Measurements from ENCODE around the gene USP47. TPM values are rescaled to one million over a fixed set of nuclear protein-coding genes. Genes with fewer than 3 reads are reported as not detected.
A peak's percentile ranks its signal among the peaks of the same experiment; 100 is the strongest.

Gene USP47
- total and polyA plus RNA-seq, 7 donors = 31.3 to 132 (median 78.9) TPM

GRCh38 chr11:11989774-11990744, 148.3 kb downstream of the USP47 start:
- WGBS, 3 donors = 79 to 80% (median 79%) methylated on average over 8 of the region's 8 CpGs
- peaks cover 0 to 2% (median 0%) of the 10 kb centered on the region in 3 donors for H3K27me3 ChIP-seq (ENCODE audit: insufficient read depth in 3 of 3, low read length in 2 of 3)
- H3K4me1 ChIP-seq = no peaks in the 10 kb centered on the region
- DNase-seq (no peak), ATAC-seq (no peak)
- no peaks in the 10 kb centered on the region for H3K36me3 ChIP-seq (ENCODE audit: insufficient read depth in 1 of 2, low read depth in 1 of 2)
- H3K9me3 ChIP-seq = no peaks in the 10 kb centered on the region
- H3K27ac ChIP-seq = no peak overlapping the region
- no peak overlapping the region for H3K4me3 ChIP-seq
- intact Hi-C loops (cut with DNase I) = no loop called here
- no peak for TF ChIP-seq CTCF (IDR thresholded peaks at IDR 0.05)

DNA sequence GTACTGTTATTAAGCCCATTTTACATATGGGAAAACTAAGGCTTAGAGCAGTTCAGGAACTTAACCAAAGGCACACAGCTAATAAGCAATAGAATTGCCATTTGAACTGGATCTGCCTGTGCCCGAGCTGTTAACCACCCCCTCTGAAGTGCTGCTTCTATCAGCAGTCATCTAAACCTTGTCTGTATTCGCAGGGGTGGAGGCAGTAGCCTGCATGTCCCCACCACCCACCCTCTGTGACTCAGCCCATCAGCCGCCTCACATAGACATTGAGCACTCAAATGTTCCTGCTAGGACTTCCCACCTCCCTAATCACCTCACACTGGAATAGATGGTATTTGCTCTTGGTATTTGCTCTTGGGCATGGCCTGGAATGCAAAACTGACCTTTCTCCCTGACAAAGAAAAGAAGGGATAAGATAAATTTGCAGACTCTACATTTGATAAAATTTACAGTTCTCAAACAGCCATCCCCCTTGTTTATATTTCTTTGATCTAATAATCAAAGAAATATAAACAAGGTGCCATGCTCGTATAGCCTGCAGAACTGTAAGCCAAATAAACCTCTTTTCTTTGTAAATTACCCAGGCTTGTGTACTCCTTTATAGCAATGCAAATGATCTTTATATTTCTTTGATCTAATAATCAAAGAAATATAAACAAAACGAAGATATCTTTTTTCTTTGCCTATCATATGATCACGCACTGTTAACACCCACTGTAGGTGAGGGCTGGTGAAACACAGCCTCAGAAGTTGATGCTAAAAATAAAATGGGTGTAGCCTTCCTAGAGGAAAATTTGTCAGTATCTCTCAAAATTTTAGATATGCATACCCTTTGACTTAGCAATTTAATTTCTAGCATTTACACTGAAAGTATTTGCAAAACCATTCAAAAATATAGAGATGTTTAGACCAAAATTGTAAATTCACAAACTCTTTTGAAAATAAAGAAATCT, 150.8 kb downstream of the USP47 start:
- no peak for TF ChIP-seq CTCF (IDR thresholded peaks at IDR 0.05)
- Histone ChIP-seq H3K27ac (no peak overlapping the region), H3K9me3 (no peaks in the 10 kb centered on the region), H3K36me3 (ENCODE audit: insufficient read depth in 1 of 2, low read depth in 1 of 2) (no peaks in the 10 kb centered on the region), H3K4me3 (no peak overlapping the region), H3K4me1 (no peaks in the 10 kb centered on the region), H3K27me3 (ENCODE audit: insufficient read depth in 3 of 3, low read length in 2 of 3) (peaks cover 0 to 2% (median 0%) of the 10 kb centered on the region in 3 donors)
- 90 to 93% (median 91%) methylated on average over 6 of the region's 6 CpGs for WGBS, 3 donors
- intact Hi-C loops (cut with DNase I) = no loop called here
- DNase-seq = no peak
- ATAC-seq = no peak

GRCh38 chr11:11993839-11994238, 152.1 kb downstream of the USP47 start:
- ATAC-seq = peak in 3 of 4 donors; percentile 49 to 72 (median 64)
- H3K36me3 ChIP-seq (ENCODE audit: insufficient read depth in 1 of 2, low read depth in 1 of 2) = no peaks in the 10 kb centered on the region
- H3K4me1 ChIP-seq = no peaks in the 10 kb centered on the region
- WGBS, 3 donors = 78 to 84% (median 82%) methylated on average over 8 of the region's 8 CpGs
- intact Hi-C loops (cut with DNase I) = no loop called here
- TF ChIP-seq CTCF (IDR thresholded peaks at IDR 0.05) = no peak
- peaks cover 0 to 6% (median 2%) of the 10 kb centered on the region in 3 donors for H3K27me3 ChIP-seq (ENCODE audit: insufficient read depth in 3 of 3, low read length in 2 of 3)
- H3K9me3 ChIP-seq = no peaks in the 10 kb centered on the region
- no peak for DNase-seq
- H3K27ac ChIP-seq = no peak overlapping the region
- no peak overlapping the region for H3K4me3 ChIP-seq

DNA sequence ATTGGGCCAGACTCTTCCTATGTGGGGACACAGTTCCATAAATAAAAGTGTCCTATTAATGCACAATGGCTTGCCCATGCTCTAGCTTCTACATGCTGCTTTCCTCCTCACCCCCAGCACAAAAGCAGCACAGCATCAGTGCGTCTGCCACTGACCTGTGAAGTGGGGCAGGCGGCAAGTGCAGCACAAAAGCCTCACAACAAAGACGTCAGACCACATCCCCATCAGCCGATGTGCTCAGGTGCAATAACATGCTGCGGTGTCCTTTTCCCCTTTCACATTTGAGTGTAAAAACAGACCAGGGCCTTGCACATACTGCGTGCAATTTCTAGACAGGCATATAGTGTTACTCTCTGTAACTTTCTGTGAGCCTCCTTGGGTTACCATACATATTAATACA, 153.8 kb downstream of the USP47 start:
- Histone ChIP-seq H3K4me1 (no peaks in the 10 kb centered on the region), H3K36me3 (ENCODE audit: insufficient read depth in 1 of 2, low read depth in 1 of 2) (no peaks in the 10 kb centered on the region), H3K9me3 (no peaks in the 10 kb centered on the region), H3K27ac (no peak overlapping the region), H3K27me3 (ENCODE audit: insufficient read depth in 3 of 3, low read length in 2 of 3) (peaks cover 0 to 6% (median 2%) of the 10 kb centered on the region in 3 donors), H3K4me3 (no peak overlapping the region)
- intact Hi-C loops (cut with DNase I) = no loop called here
- ATAC-seq (no peak), DNase-seq (no peak)
- no peak for TF ChIP-seq CTCF (IDR thresholded peaks at IDR 0.05)
- WGBS, 3 donors = 82 to 90% (median 84%) methylated on average over 6 of the region's 6 CpGs

Measured in psoas muscle (tissue), 8 donors.